OCI-LY7 (cell line): ENCODE results near the gene PACS1. TPM values are rescaled to one million over a fixed set of nuclear protein-coding genes. Genes with fewer than 3 reads are reported as not detected.

Experiments
- BruUV-seq: library from RNA; stranded (reverse); fragments of 400-500 nt; replicated peaks from 2 replicates; lab custom pipeline; 2021; lab: Mats Ljungman, UMichigan
- CTCF ChIA-PET: fragments of 300-600 bp; sonication (Branson Sonifier 250); formaldehyde crosslinking; loops from one replicate; lab custom pipeline; 2022; ENCODE audit warnings: antibody characterized with exemption; ENCODE audit not compliant: unreplicated experiment; lab: Charles Lee
- POLR2A ChIA-PET: fragments of 300-600 bp; sonication (Branson Sonifier 250); formaldehyde crosslinking; loops from one replicate; lab custom pipeline; 2022; ENCODE audit warnings: antibody characterized with exemption; lab: Charles Lee
- DNase-seq: peaks from one replicate; pipeline ENCODE4 v3.0.0-alpha.2; 2015; ENCODE audit warnings: low spot score
- H2AFZ ChIP-seq: fragments of 200-600 bp; sonication (generic), shearing (Covaris generic); 2 replicates; pipeline ENCODE4 v1.6.1; 2014; ENCODE audit warnings: mild to moderate bottlenecking, antibody characterized with exemption, low read length, moderate library complexity
- H3K27ac ChIP-seq: fragments of 200-600 bp; sonication (generic); 2 replicates; pipeline ENCODE4 v1.5.1; 2014; ENCODE audit warnings: mixed run types, low read depth, mild to moderate bottlenecking, moderate library complexity, low read length, inconsistent platforms; ENCODE audit not compliant: poor library complexity, severe bottlenecking
- H3K36me3 ChIP-seq: fragments of 200-600 bp; sonication (generic); 2 replicates; pipeline ENCODE4 v1.6.1; 2014; ENCODE audit warnings: mild to moderate bottlenecking, antibody characterized with exemption, low read length, moderate library complexity, mixed read lengths; ENCODE audit not compliant: insufficient read depth
- H3K4me1 ChIP-seq: fragments of 200-600 bp; sonication (generic); 2 replicates; pipeline ENCODE4 v1.5.1; 2014; ENCODE audit warnings: mild to moderate bottlenecking, low read length; ENCODE audit not compliant: insufficient read depth, poor library complexity, severe bottlenecking
- H3K4me2 ChIP-seq: fragments of 200-600 bp; sonication (generic); 2 replicates; pipeline ENCODE4 v1.6.1; 2014; ENCODE audit warnings: mild to moderate bottlenecking, low read length
- H3K4me3 ChIP-seq: fragments of 200-600 bp; sonication (generic); 2 replicates; pipeline ENCODE4 v1.5.1; 2014; ENCODE audit warnings: mild to moderate bottlenecking, low read depth, low read length; ENCODE audit not compliant: poor library complexity, severe bottlenecking
- H3K79me2 ChIP-seq: fragments of 200-600 bp; sonication (generic); 2 replicates; pipeline ENCODE4 v1.6.1; 2016; ENCODE audit warnings: low read depth, mild to moderate bottlenecking, low read length, moderate library complexity, mixed read lengths; ENCODE audit not compliant: insufficient read depth
- H3K9me2 ChIP-seq: fragments of 200-600 bp; sonication (generic); 2 replicates; pipeline ENCODE4 v1.6.1; 2016; ENCODE audit warnings: mild to moderate bottlenecking, low read length, mixed read lengths; ENCODE audit not compliant: insufficient read depth
- H3K9me3 ChIP-seq: fragments of 200-600 bp; sonication (generic); 2 replicates; pipeline ENCODE4 v1.6.1; 2014; ENCODE audit warnings: mild to moderate bottlenecking, mixed run types, low read length, mixed read lengths
- H4K20me1 ChIP-seq: fragments of 200-600 bp; sonication (generic); 2 replicates; pipeline ENCODE4 v1.6.1; 2014; ENCODE audit warnings: mild to moderate bottlenecking, antibody characterized with exemption, low read length, moderate library complexity, mixed read lengths; ENCODE audit not compliant: insufficient read depth
- CTCF ChIP-seq: fragments of 200-600 bp; sonication (generic); conservative IDR thresholded peaks from 2 replicates; pipeline ENCODE4 v1.5.1; 2014; ENCODE audit warnings: mild to moderate bottlenecking, antibody characterized with exemption, low read length, moderate library complexity, mixed read lengths
- EZH2phosphoT487 ChIP-seq: fragments of 200-600 bp; sonication (generic); IDR thresholded peaks from 2 replicates; pipeline ENCODE4 v1.6.1; 2018; ENCODE audit warnings: low read depth, borderline replicate concordance, mild to moderate bottlenecking, mixed run types, antibody characterized with exemption, low read length, moderate library complexity, mixed read lengths
- intact Hi-C: fragments of 100-400 bp; cut with micrococcal nuclease; formaldehyde crosslinking; loops from one replicate; pipeline ENCODE4 v1.10.0; 2022; ENCODE audit not compliant: unreplicated experiment
- total RNA-seq, 2 experiments: library from RNA; depleted of rRNA in 1 of 2; stranded (reverse); fragments of >200 nt in 1 of 2; shearing (Covaris generic) in 1 of 2; gene quantifications; 2 replicates each; pipeline ENCODE4 v1.2.3, GENCODE V29; 2014 to 2022

The PACS1 gene
- total RNA-seq, 2 experiments from 2014 or later, result 23.7 to 52.5 TPM

GRCh38 chr11:66188580-66188979 is 118.5 kb downstream of the PACS1 start:
- Histone ChIP-seq H2AFZ (no peak overlapping the region), H3K9me2 (no peaks in the 10 kb centered on the region), H3K36me3 (no peaks in the 10 kb centered on the region), H3K79me2 (no peaks in the 10 kb centered on the region), H4K20me1 (no peaks in the 10 kb centered on the region), H3K4me1 (peaks cover 6% of the 10 kb centered on the region), H3K9me3 (no peaks in the 10 kb centered on the region), H3K4me2 (no peak overlapping the region), H3K27ac (no peak overlapping the region), H3K4me3 (no peak overlapping the region)
- no peak for DNase-seq
- intact Hi-C loops, result no loop called here
- CTCF ChIA-PET, result no interaction called here
- no TSS peak for BruUV-seq
- POLR2A ChIA-PET, result no interaction called here
- no peak for TF ChIP-seq CTCF
- no peak for TF ChIP-seq EZH2phosphoT487

GRCh38 chr11:66189031-66189745 is 119.1 kb downstream of the PACS1 start:
- no peaks in the 10 kb centered on the region for H4K20me1 ChIP-seq
- no peaks in the 10 kb centered on the region for H3K9me3 ChIP-seq
- POLR2A ChIA-PET, result no interaction called here
- CTCF ChIA-PET, result no interaction called here
- H3K4me1 ChIP-seq, result peaks cover 6% of the 10 kb centered on the region
- no peaks in the 10 kb centered on the region for H3K36me3 ChIP-seq
- TF ChIP-seq EZH2phosphoT487, result no peak
- TF ChIP-seq CTCF, result no peak
- H3K4me2 ChIP-seq, result no peak overlapping the region
- BruUV-seq, result no TSS peak
- no peak overlapping the region for H2AFZ ChIP-seq
- intact Hi-C loops, result no loop called here
- no peak for DNase-seq
- H3K27ac ChIP-seq, result no peak overlapping the region
- no peak overlapping the region for H3K4me3 ChIP-seq
- no peaks in the 10 kb centered on the region for H3K79me2 ChIP-seq
- no peaks in the 10 kb centered on the region for H3K9me2 ChIP-seq

- Histone ChIP-seq H3K79me2 (no peaks in the 10 kb centered on the region), H2AFZ (no peak overlapping the region), H4K20me1 (no peaks in the 10 kb centered on the region), H3K9me3 (no peaks in the 10 kb centered on the region), H3K36me3 (no peaks in the 10 kb centered on the region), H3K4me1 (peaks cover 6% of the 10 kb centered on the region), H3K4me3 (no peak overlapping the region), H3K27ac (no peak overlapping the region), H3K9me2 (no peaks in the 10 kb centered on the region), H3K4me2 (no peak overlapping the region)
- CTCF ChIA-PET, result no interaction called here
- POLR2A ChIA-PET, result no interaction called here
- intact Hi-C loops, result no loop called here
- BruUV-seq, result no TSS peak
- DNase-seq, result no peak
- no peak for TF ChIP-seq EZH2phosphoT487
- no peak for TF ChIP-seq CTCF
Measured at GRCh38 chr11:66190786-66191185, 120.7 kb downstream of the PACS1 start.
